Erythroblast (primary cell): ENCODE results near the gene AQP10.

Experiments used
- GATA1 ChIP-seq: IDR thresholded peaks from 2 replicates; pipeline ENCODE4 v1.6.1; 2011; ENCODE audit warnings: low read depth, mild to moderate bottlenecking, control low read depth, low read length, moderate library complexity
- POLR2A ChIP-seq: IDR thresholded peaks from 2 replicates; pipeline ENCODE4 v1.6.1; 2011; ENCODE audit warnings: mild to moderate bottlenecking, low read length

DNA sequence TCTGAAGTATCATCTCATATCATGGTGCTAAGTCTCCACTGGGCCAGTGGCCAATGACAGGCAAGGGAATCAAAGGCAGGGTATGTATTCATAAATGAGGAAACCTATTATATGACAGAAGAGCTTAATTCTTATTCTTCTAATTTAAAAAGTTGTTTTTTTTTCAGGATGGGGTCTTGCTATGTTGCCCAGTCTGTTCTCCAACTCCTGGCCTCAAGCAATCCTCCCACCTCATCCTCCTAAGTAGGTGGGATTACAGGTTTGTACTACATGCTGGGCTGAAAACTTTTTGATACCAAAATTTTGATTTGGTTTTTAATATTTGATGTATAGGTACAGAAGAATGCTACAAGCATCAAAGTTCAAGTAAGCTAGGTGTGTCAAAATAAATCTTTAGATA lies 39.4 kb downstream of the AQP10 start:
- no peak for TF ChIP-seq POLR2A
- no peak for TF ChIP-seq GATA1
